HG03066 (cell line): Measurements from ENCODE around the gene KRT31.
"Not testable (repeated sequence)": the region's sequence is repeated elsewhere in the genome, so short reads cannot be mapped to it uniquely, and the experiment has no call there.

Source experiments
- ATAC-seq: cut with Tn5 transposase; IDR thresholded peaks from one replicate; pipeline ENCODE4 v1.9.1; 2021; ENCODE audit warnings: low read depth; ENCODE audit not compliant: unreplicated experiment

The KRT31 gene

DNA sequence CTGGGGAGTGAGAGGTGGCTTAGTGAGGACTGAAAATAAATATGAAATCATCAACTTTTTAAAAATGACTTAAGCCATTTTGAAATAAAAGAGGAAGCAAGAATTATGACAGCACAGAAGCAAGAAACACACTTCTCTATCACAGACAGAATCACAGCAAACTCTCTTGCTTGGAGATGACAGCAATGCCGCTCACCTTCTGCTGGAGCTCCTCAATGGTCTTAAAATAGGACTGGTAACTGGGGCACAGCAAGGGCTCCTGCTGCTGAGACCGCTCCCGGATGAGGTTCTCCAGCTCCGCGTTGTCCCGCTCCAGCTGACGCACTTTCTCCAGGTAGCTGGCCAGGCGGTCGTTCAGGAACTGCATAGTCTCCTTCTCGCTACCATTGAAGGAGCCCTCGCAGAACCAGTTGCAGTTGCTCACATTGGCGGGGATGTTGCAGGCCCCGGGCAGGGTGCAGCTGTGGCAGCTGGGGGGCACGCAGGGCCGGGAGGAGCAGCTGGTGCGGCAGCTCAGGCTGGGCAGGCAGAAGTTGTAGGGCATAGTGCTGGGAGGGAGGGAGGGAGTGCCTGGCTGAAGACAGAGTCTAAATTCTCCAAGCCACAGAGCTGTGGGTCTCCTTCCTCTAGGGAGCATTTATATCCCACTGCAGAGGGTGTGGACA is at the start of gene KRT31:
KRT31 (minus strand) TSS at position 613 of the 665 bp plus-strand sequence; CDS start at position 544, 69 bp downstream.
- no peak for ATAC-seq

DNA sequence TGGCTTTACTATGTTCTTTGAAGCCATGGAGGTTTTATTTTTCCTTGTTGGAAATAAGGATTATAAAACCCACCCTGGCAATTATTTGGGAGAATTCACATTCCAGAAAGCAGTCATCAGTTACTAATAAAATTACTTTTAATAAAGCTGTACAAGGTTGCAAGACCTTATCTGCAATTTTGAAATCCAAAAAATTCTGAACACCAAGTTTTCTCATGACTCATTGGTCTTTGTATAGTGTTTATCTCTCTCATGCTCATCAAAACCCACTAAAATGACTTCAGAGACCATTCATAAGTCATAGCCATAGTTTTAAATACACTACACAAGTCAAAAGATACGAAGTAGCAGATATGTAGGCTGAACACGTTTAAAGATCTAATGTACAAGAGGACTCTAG is 49.4 kb upstream of the KRT31 start:
- ATAC-seq, result no peak

DNA sequence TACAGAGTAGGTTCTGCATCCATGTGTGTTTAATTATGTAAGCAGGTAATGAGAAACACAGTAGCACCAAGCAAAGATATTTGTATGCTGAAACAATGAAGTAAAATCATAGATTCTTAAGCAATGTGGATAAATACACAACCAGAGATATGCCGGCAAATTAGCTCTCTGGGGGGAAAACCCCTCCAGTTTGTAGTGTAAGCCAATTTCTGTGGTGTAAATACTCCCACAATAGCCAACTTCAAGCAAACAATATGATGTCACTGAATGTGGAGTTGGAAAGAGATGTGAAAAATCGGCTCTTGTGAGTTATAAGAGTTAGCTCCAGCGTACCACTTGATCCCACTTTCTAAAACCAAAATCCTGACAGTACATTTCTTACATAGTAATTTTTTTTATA is 47.2 kb upstream of the KRT31 start:
- no peak for ATAC-seq

DNA sequence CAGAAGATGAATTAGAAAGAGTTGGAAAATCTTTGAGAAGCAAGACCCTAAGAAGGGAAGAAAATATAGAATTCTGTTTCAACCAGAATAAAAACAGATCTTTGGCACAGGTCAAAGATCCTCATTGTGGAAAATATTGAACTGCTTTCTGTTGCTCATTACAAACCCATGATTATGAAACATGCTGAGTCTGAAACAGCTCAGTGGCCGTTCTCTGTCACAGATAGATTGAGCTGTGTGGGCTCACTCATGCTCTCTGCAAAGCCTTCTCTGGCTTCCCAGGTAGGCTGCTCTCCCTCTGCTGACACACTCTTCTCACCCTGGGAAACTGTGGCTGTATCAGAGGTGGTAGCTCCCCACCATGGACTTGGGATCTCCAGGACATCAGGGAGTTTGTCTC is 46.8 kb upstream of the KRT31 start:
- no peak for ATAC-seq

DNA sequence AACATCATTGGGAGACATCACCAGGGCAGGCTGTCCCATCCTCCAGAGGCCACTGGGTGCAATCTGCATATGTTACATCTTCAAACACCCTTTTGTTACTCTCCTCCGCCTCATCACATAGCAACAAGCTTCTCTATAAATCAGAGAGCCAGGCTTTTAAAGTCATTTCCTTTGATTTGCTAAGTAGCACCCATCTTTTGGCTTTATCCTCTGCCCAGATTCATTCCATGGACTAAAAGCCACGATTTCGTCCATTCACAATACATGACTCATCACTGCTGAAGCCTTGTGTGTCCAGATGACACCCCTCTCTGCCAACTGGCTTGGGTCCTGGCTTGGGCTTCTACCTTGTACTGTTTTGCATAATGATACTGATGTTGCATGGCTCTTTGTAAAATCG is 45.3 kb upstream of the KRT31 start:
- no peak for ATAC-seq

DNA sequence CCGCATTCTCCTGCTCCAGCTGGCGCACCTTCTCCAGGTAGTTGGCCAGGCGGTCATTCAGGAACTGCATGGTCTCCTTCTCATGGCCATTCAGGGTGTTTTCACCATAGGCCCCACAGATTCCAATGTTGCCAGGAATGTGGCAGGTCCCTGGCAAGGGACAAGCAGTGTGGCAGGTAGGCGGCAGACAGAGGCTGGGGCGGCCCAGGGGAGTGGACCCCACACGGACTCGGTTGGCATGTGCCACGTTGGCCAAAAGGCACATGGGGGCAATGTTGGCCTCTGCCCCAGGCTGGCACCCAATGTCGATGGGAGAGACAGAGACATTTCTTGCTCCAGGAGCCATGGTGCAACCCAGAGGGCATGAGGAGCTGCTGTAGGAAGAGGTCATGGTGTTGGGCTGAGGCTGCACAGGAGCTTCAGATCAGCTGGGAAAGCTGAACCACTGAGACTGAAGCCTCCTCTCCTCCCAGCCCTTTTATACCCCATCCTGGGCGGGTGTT is 43.2 kb upstream of the KRT31 start, which contains the start of gene KRT38:
KRT38 (minus strand) TSS at position 453 of the 503 bp plus-strand sequence; CDS start at position 391, 62 bp downstream.
- ATAC-seq, result no peak

DNA sequence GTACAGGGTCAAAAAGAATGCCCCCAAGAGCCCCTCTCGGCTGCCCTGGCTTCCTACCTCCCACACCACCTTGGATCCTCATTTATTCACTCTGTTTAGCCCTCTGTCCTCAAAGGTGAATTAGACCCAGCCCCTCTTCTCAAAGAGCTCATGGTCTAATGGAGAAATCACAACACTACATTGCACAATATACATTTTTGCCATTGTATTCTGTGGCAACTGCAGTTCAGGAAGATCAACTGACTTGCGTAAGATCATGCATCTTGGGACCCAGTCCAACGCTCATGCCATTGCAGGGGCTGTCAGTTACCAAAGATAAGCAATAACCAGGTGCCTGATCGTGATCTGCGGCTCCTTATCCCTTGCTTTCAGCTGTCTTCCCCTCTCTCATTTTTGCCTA is 42.0 kb upstream of the KRT31 start:
- ATAC-seq, result no peak

DNA sequence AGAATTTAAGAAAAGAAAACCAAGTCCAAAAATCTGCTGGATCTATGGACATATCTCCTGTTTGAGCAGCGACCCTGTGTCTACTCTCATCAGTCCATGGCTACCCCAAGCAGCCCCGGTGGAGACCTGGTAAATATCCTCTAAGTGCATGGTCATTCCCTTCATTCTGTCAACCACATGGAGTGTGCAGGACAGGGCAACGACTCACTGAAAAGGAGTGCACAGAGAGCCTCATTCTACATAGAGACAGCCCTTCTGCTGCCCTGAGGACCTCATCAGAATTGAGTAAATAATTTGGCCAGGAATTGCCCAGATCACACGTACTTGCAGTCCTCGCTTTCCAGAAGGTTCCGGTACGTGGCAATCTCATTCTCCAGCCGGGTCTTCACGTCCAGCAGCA is 40.4 kb upstream of the KRT31 start:
- ATAC-seq, result no peak

DNA sequence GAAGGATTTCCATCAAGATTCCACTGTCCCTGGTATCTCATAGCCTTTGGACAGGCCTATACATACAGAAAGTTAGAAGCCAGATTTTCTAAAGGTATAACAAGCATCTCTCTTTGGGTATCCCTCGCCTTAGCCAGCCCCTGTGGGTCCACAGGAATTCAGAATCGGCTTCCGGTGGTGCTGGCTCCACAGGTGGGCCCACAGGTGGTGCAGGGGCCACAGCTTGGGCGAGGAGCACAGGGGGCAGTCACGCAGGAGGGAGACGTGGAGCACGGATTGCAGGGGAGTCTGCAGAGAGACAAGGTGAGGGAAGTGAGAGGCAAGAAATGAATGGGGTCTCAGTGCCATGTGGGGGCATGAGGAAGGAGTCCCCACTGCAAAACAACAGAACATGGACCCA is 39.8 kb upstream of the KRT31 start:
- no peak for ATAC-seq

DNA sequence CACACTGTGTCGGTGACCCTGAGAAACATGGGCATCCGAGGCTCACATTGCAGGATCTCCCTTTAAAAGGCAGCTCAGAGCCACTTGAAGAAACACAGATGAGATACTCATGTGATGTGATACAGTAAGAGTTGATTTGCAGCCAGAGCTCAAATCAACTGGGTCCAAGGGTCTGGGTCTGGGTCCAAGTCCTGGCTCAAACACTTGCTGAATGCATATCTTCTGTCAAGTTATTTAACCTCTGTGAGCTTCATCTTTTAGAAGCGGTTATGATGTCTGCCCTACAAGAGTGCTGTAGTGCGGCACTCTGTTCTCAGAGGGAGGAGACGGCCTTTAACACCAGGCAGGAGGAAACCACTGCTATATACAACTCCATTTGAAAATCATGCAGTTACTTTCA is 37.0 kb upstream of the KRT31 start:
- no peak for ATAC-seq

DNA sequence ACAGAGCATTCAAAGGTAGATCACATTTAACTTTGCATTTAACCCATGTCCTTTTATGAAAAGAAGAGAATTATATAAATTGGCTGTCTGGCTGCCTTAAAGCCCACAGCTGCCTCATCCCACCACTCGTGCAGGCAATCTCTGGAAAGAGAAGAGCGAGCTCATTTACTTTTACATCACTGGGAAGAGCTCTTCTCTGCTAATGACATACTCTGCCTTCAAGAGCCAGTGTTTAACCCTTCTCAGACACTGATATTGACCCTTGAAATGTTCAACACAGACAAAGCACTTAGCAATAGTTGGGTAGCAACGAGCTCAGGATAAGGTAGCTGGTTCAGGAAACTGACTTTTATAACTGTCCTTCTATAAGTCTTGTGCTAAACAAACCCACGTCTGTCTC is 36.6 kb upstream of the KRT31 start:
- no peak for ATAC-seq

DNA sequence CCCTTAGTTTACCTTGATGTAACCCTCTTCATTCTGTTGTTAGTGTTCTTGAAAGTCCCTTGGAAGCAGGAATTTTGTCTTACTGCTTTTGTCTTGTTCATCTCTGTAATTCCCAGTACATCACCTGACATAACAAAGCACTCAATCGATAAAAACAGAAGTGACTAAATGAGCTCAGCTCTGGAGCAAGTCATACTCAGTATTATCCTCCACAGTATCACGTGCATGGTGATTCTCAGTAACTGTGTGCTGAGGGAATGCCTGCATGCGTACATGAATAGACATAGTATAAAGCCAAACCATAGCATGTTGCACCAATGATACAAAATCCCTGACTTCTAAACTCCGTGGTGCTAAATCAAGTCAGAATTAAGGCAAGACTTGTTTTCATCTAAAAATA is 36.2 kb upstream of the KRT31 start:
- no peak for ATAC-seq

DNA sequence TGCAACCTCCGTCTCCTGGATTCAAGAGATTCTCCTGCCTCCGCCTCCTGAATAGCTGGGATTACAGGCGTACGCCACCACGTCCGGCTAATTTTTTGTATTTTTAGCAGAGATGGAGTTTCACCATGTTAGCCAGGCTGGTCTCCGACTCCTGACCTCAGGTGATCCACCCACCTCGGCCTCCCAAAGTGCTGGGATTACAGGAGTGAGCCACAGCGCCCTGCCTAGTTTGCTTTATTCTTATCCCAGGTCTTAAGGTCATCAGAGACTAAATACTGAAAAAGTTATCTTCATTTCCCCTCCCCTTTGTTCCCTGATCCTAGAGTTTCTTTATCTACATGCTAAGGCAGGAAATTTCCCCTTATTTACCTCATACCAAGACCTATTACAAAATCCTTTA is 33.0 kb upstream of the KRT31 start:
- not testable (repeated sequence) for ATAC-seq

DNA sequence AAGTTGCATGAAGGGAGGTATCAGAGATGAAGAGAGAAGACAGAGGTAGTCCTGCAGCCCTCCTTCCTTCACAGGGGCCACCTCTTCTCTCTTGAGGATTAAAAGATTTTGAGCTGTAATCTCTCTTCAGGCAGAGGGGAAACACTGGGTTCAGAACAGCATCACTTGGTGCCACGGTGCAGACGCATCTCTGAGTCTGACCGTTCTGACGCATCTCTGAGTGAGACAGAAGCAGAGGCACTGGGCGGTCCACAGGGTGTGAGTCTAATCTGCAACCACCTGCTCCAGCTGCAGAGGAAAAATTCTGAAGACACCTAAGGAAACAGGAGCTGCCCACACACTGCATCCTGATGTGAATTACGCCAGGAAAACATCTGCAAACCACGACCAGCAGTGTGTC is 32.3 kb upstream of the KRT31 start:
- ATAC-seq, result no peak

DNA sequence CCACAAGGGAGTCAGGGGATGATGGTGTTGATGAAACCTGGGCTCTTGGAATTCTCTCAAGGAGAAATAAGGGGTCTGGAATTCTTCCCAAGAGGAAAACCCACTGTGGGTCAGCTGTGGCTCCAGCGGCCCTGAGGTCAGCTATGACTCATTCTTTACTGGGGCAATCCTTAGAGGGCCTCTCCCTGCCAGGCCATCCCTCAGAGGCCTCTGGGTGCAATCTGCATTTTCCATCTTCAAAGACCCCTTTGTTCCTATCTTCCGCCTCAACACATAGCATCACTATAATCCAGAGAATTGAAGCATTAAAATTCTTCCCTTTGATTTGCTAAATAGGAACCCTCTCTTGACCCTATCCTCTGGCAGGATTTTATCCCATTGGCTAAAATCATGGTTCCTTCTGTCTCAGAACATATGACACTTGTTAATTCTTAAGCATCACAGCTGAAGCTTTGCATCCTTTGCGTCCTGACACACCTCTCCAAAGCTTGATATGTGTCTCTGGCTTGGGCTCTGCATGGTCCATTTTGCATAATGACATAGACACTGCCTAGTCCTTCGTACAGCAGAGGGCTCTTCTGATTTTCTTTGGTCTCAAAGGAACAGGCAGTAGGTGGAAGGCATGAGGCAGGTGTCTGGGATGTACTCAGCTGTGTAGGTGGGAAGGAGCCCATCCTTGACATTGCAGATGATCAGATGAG is 31.3 kb upstream of the KRT31 start:
- ATAC-seq, result no peak

DNA sequence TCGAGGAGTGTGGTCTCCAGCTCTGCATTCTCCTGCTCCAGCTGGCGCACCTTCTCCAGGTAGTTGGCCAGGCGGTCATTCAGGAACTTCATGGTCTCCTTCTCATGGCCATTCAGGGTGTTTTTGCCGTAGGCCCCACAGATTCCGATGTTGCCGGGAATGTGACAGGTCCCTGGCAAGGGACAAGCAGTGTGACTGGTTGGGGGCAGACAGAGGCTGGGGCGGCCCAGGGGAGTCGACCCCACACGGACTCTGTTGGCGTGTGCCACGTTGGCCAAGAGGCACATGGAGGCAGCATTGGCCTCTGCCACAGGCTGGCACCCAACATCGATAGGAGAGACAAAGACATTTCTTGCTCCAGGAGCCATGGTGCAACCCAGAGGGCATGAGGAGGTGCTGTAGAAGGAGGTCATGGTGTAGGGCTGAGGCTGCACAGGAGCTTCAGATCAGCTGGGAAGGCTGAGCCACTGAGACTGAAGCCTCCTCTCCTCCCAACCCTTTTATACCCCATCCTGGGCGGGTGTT is 26.8 kb upstream of the KRT31 start, which contains the start of gene KRT37:
KRT37 (minus strand) TSS at position 475 of the 525 bp plus-strand sequence; CDS start at position 413, 62 bp downstream.
- no peak for ATAC-seq

DNA sequence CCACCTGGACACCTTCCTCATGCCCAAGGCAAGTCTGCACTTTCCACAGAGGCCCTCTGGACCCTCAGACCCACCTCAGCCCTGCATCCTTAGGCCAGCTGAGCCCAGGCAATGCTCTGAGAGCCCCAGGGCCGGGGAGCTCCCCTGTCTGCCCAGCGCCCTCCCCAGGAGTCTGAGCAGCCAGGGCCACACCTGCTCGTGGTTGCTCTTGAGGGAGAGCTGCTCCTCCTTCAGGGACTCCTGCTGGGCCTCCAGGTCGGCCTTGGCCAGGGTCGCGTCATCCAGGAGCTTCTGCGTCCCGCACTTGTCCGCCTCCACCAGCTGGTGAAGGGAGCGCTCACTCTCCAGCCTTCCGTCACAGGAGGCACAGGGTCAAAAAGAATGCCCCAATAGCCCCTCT is 25.2 kb upstream of the KRT31 start:
- ATAC-seq, result not testable (repeated sequence)

DNA sequence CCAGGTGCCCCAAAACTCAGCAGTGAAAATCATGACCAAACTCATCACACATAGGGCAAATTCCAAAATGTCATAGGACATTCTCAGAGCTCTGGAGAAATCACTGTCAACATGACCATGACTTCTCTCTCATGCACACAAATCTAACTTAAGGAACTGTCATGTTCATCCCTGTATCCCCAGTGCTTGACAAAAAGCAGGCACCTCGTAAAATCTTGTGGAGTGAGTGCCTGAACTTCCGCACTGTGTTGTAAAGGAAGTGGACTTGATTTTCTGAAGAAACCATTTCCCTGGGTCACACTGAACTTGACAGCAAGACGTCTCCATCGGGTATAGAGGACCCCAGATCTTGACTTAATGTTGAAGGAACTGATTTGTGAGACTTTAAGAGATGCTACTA is 24.2 kb upstream of the KRT31 start:
- no peak for ATAC-seq

DNA sequence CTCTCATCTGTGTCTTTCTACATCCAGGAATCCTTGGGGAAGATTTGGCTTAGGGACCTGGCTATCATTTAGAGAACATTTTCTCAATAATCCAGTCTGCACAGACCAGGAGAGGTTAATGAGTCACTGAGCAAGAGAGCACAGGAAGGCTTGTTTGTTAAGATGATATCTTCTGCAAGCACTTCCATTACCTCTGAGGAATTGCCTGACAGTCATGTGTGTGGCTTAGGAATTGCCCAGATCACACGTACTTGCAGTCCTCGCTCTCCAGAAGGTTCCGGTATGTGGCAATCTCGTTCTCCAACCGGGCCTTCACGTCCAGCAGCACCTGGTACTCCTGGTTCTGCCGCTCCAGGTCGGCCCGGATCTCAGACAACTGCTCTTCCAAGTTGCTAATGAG is 23.7 kb upstream of the KRT31 start:
- ATAC-seq, result no peak

DNA sequence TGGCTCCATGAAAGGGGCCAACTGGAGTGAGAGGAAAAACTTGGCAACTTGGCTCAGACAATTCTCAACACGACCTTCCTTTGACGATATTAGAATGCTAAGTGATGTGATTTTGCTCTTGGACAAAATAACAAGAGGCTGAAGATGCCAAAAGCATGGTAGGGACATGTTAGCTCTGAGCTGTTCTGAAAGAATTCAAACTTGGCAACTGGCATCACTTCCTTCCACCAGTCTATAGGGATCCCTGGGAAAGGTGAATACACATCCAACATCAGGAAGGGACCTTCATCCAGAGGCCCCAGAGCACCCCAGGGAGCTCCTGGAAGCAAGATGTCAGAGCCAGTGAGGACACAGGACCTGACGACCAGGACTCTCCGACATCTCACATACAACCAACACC is 22.7 kb upstream of the KRT31 start:
- no peak for ATAC-seq

DNA sequence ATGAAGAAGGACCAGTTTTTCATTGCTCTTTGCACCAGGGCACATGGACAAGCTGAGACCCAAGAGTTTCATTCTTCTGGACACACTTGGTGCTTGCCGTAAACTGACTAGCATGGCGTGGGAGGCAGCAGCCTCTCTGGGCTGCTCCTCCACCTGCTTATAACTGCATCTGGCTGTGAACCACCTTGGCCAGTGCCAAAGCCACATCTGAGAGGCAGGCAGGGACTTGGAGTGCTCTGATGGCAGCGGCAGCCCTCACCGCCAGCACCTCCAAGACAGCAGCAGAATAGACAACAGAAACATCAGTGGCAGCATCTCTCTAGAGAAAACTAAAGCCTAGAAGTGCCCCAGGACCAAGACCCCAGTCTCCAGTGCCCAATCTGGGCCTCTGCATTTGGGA is 22.3 kb upstream of the KRT31 start:
- ATAC-seq, result no peak
